Heart left ventricle (tissue), 16 donors: ENCODE data around the gene WDR38. TPM values are rescaled to one million over a fixed set of nuclear protein-coding genes. Genes with fewer than 3 reads are reported as not detected.

Experiments
- ATAC-seq, 4 donors: fragments of 200-7000 bp; cut with Tn5 transposase; one replicate each; pipeline ENCODE4 v1.9.1; 2020 to 2022; ENCODE audit warnings: moderate library complexity in 4 of 4, mild to moderate bottlenecking in 3 of 4, moderate number of reproducible peaks in 1 of 4
- DNase-seq, 5 donors: peaks; one replicate each; pipeline ENCODE4 v3.0.0-alpha.2; 2020
- H3K27ac ChIP-seq, 12 donors: fragments of 200-600 bp; sonication (generic) in 4 of 12; one replicate each; pipeline versions ENCODE4 v1.5.0 to v1.8.0; 2016 to 2022; ENCODE audit warnings: mild to moderate bottlenecking in 2 of 12
- H3K27me3 ChIP-seq, 9 donors: fragments of 200-600 bp; sonication (generic) in 2 of 9; one replicate each; pipeline versions ENCODE4 v1.5.1 to v1.8.0; 2016 to 2022; ENCODE audit warnings: mild to moderate bottlenecking in 3 of 9
- H3K36me3 ChIP-seq, 9 donors: fragments of 200-600 bp; sonication (generic) in 2 of 9; one replicate each; pipeline versions ENCODE4 v1.5.0 to v1.8.0; 2018 to 2022; ENCODE audit warnings: mild to moderate bottlenecking in 2 of 9
- H3K4me1 ChIP-seq, 12 donors: fragments of 200-600 bp; sonication (generic) in 4 of 12; one replicate each; pipeline versions ENCODE4 v1.5.0 to v1.8.0; 2016 to 2022; ENCODE audit warnings: mild to moderate bottlenecking in 3 of 12
- H3K4me3 ChIP-seq, 12 donors: fragments of 200-600 bp; sonication (generic) in 4 of 12; one replicate each; pipeline versions ENCODE4 v1.5.0 to v1.8.0; 2017 to 2022; ENCODE audit warnings: mild to moderate bottlenecking in 9 of 12, moderate library complexity in 4 of 12
- H3K9me3 ChIP-seq, 12 donors: fragments of 200-600 bp; sonication (generic) in 4 of 12; one replicate each; pipeline versions ENCODE4 v1.5.0 to v1.8.0; 2016 to 2022; ENCODE audit warnings: mild to moderate bottlenecking in 1 of 12
- POLR2A ChIP-seq, 2 donors: fragments of 450-650 bp; IDR thresholded peaks; one replicate each; pipeline ENCODE4 v1.6.1; 2017; ENCODE audit warnings: antibody characterized with exemption in 2 of 2, mild to moderate bottlenecking in 2 of 2, moderate library complexity in 2 of 2
- whole genome bisulfite sequencing, 4 donors: extraction: QIAGEN DNeasy Blood & Tissue Kit in 2 of 4; methylation state at CpG; one replicate each; pipeline versions ENCODE4 v1.1.5 to v1.1.7; 2013 to 2018; 5-methylcytosine and 5-hydroxymethylcytosine counted together
- intact Hi-C, 10 donors: fragments of 100-400 bp; cut with DNase I; formaldehyde crosslinking; loops; one replicate each; pipeline versions ENCODE4 v1.11.1 to v1.14.2; 2022
- polyA plus RNA-seq, 2 donors: library from polyadenylated mRNA; stranded (reverse); fragments of 200-250 nt; gene quantifications; one replicate each; pipeline ENCODE4 v1.2.3, GENCODE V29; 2013
- total RNA-seq, 9 donors: library from RNA; depleted of rRNA in 2 of 9; stranded (reverse); fragments of >200 nt in 2 of 9; fragmentation: NEBNext Ultra II Directional in 3 of 9; extraction: Animal tissue kit (Norgen Biotek cat#: 25700) in 3 of 9; gene quantifications; one replicate each; pipeline versions ENCODE4 v1.1.0 to v1.2.4, GENCODE V29; 2016 to 2023
- TF ChIP-seq, protein P1 (sequence below), 12 donors: fragments of 200-600 bp; sonication (generic) in 4 of 12; IDR thresholded peaks; one replicate each; pipeline versions ENCODE4 v1.5.0 to v1.8.0; 2018 to 2022; ENCODE audit warnings: antibody characterized with exemption in 12 of 12, mild to moderate bottlenecking in 5 of 12
- donor health status: ischemic (EF 13 %, LVEDD 7.1; RV severe dilation, severe dysfunction).
- donor health status: healthy with polysubstance abuse.
- donor health status: DM: no; HTN: yes; CAD: no.
- donor health status: DM: no; HTN: no; CAD: no.
- donor health status: ischemic (EF 25% LVEDD 6.9; RV normal size, moderate dysfunction).
- donor health status: ischemic (EF 25% LVEDD 5.7; RV mildly dilated, moderate dysfunction).
- donor health status: healthy.
- donor health status: DM: yes; HTN: yes; CAD: no.
- donor health status: ischemic (EF 35%, LVEDD 5.7; RV mildly dilated, moderate dysfunction).
- donor health status: nonischemic (EF 11% LVEDD 7.7; RV severe dilation, severe dysfunction).
- donor health status: DM: yes; HTN: yes; CAD: no.
- donor health status: PGD.
- donor health status: ischemic (EF 29% LVEDD 5.4; RV normal size, mild dysfunction).
- donor health status: nonischemic (EF 23%, LVEDD 6.1; RV moderate dilation, normal function).

The WDR38 gene
- total and polyA plus RNA-seq, 11 donors: 0.07 to 0.15 TPM; not detected in 9

DNA sequence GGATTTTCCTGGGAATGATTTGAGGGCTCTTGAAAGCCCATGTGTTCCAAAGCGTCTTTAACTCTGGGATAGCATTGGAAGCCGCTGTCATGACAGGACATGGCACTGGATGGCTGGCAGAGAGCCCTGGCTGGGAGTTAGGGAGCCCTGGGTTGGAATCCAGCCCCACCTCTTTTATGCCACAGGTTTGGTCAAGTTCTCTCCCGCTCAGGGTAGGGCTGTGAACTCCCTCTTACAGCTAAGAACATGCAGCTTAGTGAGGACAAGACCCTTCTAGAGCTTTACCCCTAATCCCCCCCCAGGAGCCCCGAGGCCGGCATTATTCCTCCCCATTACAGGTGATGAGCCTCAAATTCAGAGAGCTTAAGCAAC is 39.1 kb upstream of the WDR38 start:
- Histone ChIP-seq H3K27me3 (no peaks in the 10 kb centered on the region), H3K27ac (peak overlapping the region in 1 of 12 donors; percentile 80), H3K9me3 (no peaks in the 10 kb centered on the region), H3K36me3 (peaks cover 0 to 19% (median 0%) of the 10 kb centered on the region in 9 donors), H3K4me3 (no peak overlapping the region), H3K4me1 (peaks cover 0 to 21% (median 8%) of the 10 kb centered on the region in 12 donors)
- WGBS, 4 donors: 83 to 87% (median 86%) methylated on average over 5 of the region's 5 CpGs
- TF ChIP-seq, protein P1, sequence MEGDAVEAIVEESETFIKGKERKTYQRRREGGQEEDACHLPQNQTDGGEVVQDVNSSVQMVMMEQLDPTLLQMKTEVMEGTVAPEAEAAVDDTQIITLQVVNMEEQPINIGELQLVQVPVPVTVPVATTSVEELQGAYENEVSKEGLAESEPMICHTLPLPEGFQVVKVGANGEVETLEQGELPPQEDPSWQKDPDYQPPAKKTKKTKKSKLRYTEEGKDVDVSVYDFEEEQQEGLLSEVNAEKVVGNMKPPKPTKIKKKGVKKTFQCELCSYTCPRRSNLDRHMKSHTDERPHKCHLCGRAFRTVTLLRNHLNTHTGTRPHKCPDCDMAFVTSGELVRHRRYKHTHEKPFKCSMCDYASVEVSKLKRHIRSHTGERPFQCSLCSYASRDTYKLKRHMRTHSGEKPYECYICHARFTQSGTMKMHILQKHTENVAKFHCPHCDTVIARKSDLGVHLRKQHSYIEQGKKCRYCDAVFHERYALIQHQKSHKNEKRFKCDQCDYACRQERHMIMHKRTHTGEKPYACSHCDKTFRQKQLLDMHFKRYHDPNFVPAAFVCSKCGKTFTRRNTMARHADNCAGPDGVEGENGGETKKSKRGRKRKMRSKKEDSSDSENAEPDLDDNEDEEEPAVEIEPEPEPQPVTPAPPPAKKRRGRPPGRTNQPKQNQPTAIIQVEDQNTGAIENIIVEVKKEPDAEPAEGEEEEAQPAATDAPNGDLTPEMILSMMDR (IDR thresholded peaks at IDR 0.05): no peak
- no peak for TF ChIP-seq POLR2A (IDR thresholded peaks at IDR 0.05)
- DNase-seq: peak in 1 of 5 donors; percentile 10
- intact Hi-C loops: no loop called here
- ATAC-seq: no peak

DNA sequence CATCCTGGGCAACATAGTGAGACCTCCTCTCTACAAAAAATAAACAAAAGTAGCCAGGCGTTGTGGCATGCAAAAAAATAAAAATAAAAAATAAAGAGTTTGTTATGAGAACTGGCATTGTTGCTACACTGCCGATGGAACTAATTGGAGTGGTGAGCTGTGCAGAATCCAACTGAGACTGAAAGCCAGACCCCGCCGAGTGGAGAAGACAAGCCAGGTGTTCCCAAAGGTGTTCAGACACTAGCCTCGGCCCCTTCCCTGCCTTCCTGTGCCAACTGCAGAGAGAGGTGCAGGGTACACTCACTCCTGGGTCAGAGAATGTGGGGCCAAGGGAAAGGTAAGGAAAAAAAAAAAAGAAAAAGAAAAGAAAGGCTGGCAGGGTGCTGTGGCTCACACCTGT is 37.7 kb upstream of the WDR38 start:
- DNase-seq (peak in 1 of 5 donors; percentile 25), ATAC-seq (no peak)
- no peak overlapping the region for H3K4me3 ChIP-seq
- H3K36me3 ChIP-seq: peaks cover 0 to 5% (median 0%) of the 10 kb centered on the region in 9 donors
- H3K27me3 ChIP-seq: no peaks in the 10 kb centered on the region
- H3K4me1 ChIP-seq: peaks cover 0 to 24% (median 9%) of the 10 kb centered on the region in 12 donors
- 92 to 96% (median 95%) methylated on average over 5 of the region's 5 CpGs for WGBS, 4 donors
- H3K27ac ChIP-seq: no peak overlapping the region
- TF ChIP-seq, protein P1 (IDR thresholded peaks at IDR 0.05): no peak
- no peak for TF ChIP-seq POLR2A (IDR thresholded peaks at IDR 0.05)
- intact Hi-C loops: no loop called here
- no peaks in the 10 kb centered on the region for H3K9me3 ChIP-seq

DNA sequence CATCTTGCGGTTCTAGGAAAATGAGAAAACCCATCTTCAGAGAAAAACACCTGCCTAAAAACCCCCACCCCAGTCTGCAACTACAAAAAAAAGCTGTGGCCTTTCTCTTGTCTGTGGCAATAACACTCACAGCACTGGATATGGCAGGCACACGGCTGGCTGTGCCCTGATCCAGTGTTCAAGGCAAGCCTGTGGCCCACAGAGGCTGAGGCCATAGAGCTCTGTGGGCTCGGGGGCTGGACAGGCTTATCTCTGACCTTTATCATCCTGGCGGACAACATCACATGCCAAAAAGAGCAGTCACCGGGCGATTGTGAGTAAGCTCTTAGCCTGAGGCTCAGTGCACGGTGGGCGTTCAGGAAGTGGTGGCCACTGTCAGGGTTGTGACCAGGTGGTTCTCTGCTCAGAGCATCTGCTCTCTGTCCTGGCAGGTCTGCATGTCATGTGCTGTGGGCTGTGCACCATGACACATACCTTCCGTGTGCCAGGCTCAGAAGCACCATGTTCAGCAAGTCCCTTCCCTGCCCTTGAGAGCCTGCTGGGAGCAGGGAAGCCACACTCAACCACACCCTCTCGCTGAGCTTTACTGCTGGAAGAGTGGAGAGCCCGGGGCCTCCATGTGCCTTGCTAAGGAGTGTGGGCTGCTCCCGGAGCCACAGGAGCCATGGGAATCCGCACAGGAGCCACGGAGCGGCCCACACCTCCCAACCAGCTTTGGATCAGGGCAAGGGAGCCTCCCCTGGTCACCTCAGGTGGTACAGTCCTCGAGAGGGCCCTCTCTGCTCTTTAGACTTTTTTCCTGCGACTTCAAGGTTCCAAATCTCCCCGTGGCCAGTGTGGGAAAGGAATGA is 34.6 kb upstream of the WDR38 start:
- H3K9me3 ChIP-seq: no peaks in the 10 kb centered on the region
- no peak overlapping the region for H3K4me3 ChIP-seq
- peak overlapping the region in 7 of 12 donors; percentile 10 to 68 (median 46) for H3K27ac ChIP-seq
- H3K4me1 ChIP-seq: peaks cover 0 to 19% (median 10%) of the 10 kb centered on the region in 12 donors
- 46 to 58% (median 51%) methylated on average over 11 to 18 of the region's 18 CpGs for WGBS, 4 donors
- DNase-seq (peak in 2 of 5 donors; percentile 55 to 64), ATAC-seq (peak; percentile 56 to 81 (median 74))
- intact Hi-C loops: no loop called here
- no peaks in the 10 kb centered on the region for H3K36me3 ChIP-seq
- TF ChIP-seq, protein P1 (IDR thresholded peaks at IDR 0.05): no peak
- TF ChIP-seq POLR2A (IDR thresholded peaks at IDR 0.05): no peak
- H3K27me3 ChIP-seq: no peaks in the 10 kb centered on the region
